Mucosa of stomach (tissue), 1 donor: ENCODE results near the gene DIS3L2.
"Not testable (repeated sequence)": the region's sequence is repeated elsewhere in the genome, so short reads cannot be mapped to it uniquely, and the experiment has no call there.

ENCODE experiments used
- H3K27me3 ChIP-seq: one replicate; pipeline ENCODE4 v1.7.0; 2013; ENCODE audit warnings: mild to moderate bottlenecking, low read length; ENCODE audit not compliant: control insufficient read depth, insufficient read depth
- H3K36me3 ChIP-seq: one replicate; pipeline ENCODE4 v1.7.0; 2013; ENCODE audit warnings: low read length; ENCODE audit not compliant: control insufficient read depth, insufficient read depth
- H3K4me1 ChIP-seq: one replicate; pipeline ENCODE4 v1.7.0; 2013; ENCODE audit warnings: mild to moderate bottlenecking, low read length; ENCODE audit not compliant: control insufficient read depth, insufficient read depth
- H3K4me3 ChIP-seq: one replicate; pipeline ENCODE4 v1.7.0; 2013; ENCODE audit warnings: low read length
- H3K9ac ChIP-seq: one replicate; pipeline ENCODE4 v1.7.0; 2013; ENCODE audit warnings: mild to moderate bottlenecking, low read length, moderate library complexity
- H3K9me3 ChIP-seq: one replicate; pipeline ENCODE4 v1.7.0; 2013; ENCODE audit warnings: mild to moderate bottlenecking, low read length, moderate library complexity; ENCODE audit not compliant: control insufficient read depth
- donor health status: Pancreatic carcinoma.

DIS3L2 gene

GRCh38 chr2:232351686-232352510, 390.4 kb downstream of the DIS3L2 start:
- H3K27me3 ChIP-seq, result peaks cover 51% of the 10 kb centered on the region
- no peak overlapping the region for H3K4me3 ChIP-seq
- H3K4me1 ChIP-seq, result peaks cover 30% of the 10 kb centered on the region
- no peak overlapping the region for H3K9ac ChIP-seq
- no peaks in the 10 kb centered on the region for H3K36me3 ChIP-seq
- no peaks in the 10 kb centered on the region for H3K9me3 ChIP-seq

- H3K4me1 ChIP-seq, result peaks cover 30% of the 10 kb centered on the region
- no peaks in the 10 kb centered on the region for H3K9me3 ChIP-seq
- peaks cover 51% of the 10 kb centered on the region for H3K27me3 ChIP-seq
- H3K4me3 ChIP-seq, result no peak overlapping the region
- H3K9ac ChIP-seq, result no peak overlapping the region
- no peaks in the 10 kb centered on the region for H3K36me3 ChIP-seq
Measured at GRCh38 chr2:232352511-232353091, 391.1 kb downstream of the DIS3L2 start.

- Histone ChIP-seq H3K9me3 (no peaks in the 10 kb centered on the region), H3K9ac (no peak overlapping the region), H3K4me3 (no peak overlapping the region), H3K36me3 (no peaks in the 10 kb centered on the region), H3K4me1 (peaks cover 30% of the 10 kb centered on the region), H3K27me3 (peaks cover 51% of the 10 kb centered on the region)
Measured at GRCh38 chr2:232353096-232353495, 391.6 kb downstream of the DIS3L2 start.

GRCh38 chr2:232353660-232354059, 392.1 kb downstream of the DIS3L2 start:
- Histone ChIP-seq H3K36me3 (no peaks in the 10 kb centered on the region), H3K9me3 (no peaks in the 10 kb centered on the region), H3K27me3 (peaks cover 51% of the 10 kb centered on the region), H3K9ac (no peak overlapping the region), H3K4me1 (peaks cover 27% of the 10 kb centered on the region), H3K4me3 (no peak overlapping the region)

- peaks cover 51% of the 10 kb centered on the region for H3K27me3 ChIP-seq
- H3K4me1 ChIP-seq, result peaks cover 25% of the 10 kb centered on the region
- H3K36me3 ChIP-seq, result no peaks in the 10 kb centered on the region
- H3K9ac ChIP-seq, result no peak overlapping the region
- no peaks in the 10 kb centered on the region for H3K9me3 ChIP-seq
- H3K4me3 ChIP-seq, result no peak overlapping the region
Measured at GRCh38 chr2:232354069-232354468, 392.6 kb downstream of the DIS3L2 start.

- no peak overlapping the region for H3K9ac ChIP-seq
- H3K9me3 ChIP-seq, result no peaks in the 10 kb centered on the region
- no peak overlapping the region for H3K4me3 ChIP-seq
- no peaks in the 10 kb centered on the region for H3K36me3 ChIP-seq
- peaks cover 9% of the 10 kb centered on the region for H3K4me1 ChIP-seq
- H3K27me3 ChIP-seq, result no peaks in the 10 kb centered on the region
Measured at GRCh38 chr2:232361646-232362045, 400.1 kb downstream of the DIS3L2 start.

GRCh38 chr2:232362174-232362900, 400.8 kb downstream of the DIS3L2 start:
- no peak overlapping the region for H3K9ac ChIP-seq
- H3K27me3 ChIP-seq, result no peaks in the 10 kb centered on the region
- no peak overlapping the region for H3K4me3 ChIP-seq
- H3K36me3 ChIP-seq, result no peaks in the 10 kb centered on the region
- H3K9me3 ChIP-seq, result no peaks in the 10 kb centered on the region
- peaks cover 9% of the 10 kb centered on the region for H3K4me1 ChIP-seq

GRCh38 chr2:232363064-232363783, 401.7 kb downstream of the DIS3L2 start:
- not testable (repeated sequence) for H3K27me3 ChIP-seq, H3K36me3 ChIP-seq, H3K9me3 ChIP-seq, H3K4me1 ChIP-seq, H3K9ac ChIP-seq, H3K4me3 ChIP-seq

GRCh38 chr2:232363784-232364615, 402.5 kb downstream of the DIS3L2 start:
- Histone ChIP-seq H3K4me1 (peaks cover 9% of the 10 kb centered on the region), H3K36me3 (no peaks in the 10 kb centered on the region), H3K4me3 (no peak overlapping the region), H3K9ac (peak overlapping the region; percentile 22), H3K27me3 (no peaks in the 10 kb centered on the region), H3K9me3 (no peaks in the 10 kb centered on the region)

- not testable (repeated sequence) for H3K9ac ChIP-seq, H3K27me3 ChIP-seq, H3K9me3 ChIP-seq, H3K4me1 ChIP-seq, H3K4me3 ChIP-seq, H3K36me3 ChIP-seq
Measured at GRCh38 chr2:232364806-232365594, 403.5 kb downstream of the DIS3L2 start.
